ENCODE results near the gene IL1RAP. TPM values are rescaled to one million over a fixed set of nuclear protein-coding genes. Genes with fewer than 3 reads are reported as not detected.

Gene IL1RAP
- total RNA-seq, 1 experiment from 2014 or later: 62.0 TPM

DNA sequence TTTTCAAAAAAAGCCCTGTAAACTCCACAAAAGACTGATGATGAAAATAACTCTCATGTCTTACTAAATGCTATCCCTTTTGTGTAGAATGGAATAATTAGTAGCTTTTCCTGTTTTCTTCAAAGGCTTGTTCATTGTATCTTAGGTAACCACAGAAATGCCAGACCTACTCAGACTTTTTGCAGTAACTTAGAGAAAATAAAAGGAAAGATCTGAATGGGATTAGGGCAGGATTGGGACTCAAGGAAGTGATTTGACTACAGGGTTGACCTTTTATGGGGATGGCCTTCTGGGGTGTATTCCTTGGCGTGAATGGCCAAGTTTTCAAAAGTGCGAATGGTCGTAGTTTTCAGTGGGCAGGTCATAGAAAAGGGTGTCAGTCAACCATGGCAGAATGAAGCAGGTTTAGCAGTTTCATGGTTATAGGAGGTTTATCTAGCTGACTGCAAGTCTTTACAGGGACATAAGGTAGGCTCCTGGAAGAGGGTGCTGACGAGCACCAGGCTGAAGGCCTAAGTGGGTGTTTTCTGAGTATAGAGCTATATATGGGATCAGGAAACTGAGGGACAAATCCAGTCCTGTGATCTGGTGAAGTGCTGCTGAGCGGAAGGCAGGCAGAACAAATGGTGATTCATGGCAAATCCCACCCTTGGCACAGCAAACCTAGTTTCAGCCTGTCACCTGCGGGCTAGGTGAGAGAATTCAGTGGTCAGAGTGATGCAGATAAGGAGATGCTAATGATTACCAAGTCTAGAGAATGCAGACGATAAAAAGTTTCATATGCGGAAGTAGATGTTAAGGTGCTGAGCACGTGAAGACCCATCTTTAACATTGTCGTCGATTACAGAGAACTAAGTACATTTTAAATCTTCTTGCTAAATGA lies 46.4 kb downstream of the IL1RAP start:
- intact Hi-C loops (cut with micrococcal nuclease): no loop called here
- ChIA-PET POLR2A (interaction anchor here (0.7 to 1.0 kb wide), 2 partner anchors 13 to 23 kb away, joined by 3 read pairs; no protein-coding TSS in a partner anchor), CTCF (interaction anchor here (0.8 kb wide), 1 partner anchor 16 kb away, joined by 3 read pairs; no protein-coding TSS in a partner anchor)
- H3K27ac Mint-ChIP-seq (ENCODE audit: low read depth, unreplicated experiment): no peak overlapping the region
- no peaks in the 10 kb centered on the region for H3K36me3 Mint-ChIP-seq (ENCODE audit: insufficient read depth, unreplicated experiment)
- TF ChIP-seq, protein P1, sequence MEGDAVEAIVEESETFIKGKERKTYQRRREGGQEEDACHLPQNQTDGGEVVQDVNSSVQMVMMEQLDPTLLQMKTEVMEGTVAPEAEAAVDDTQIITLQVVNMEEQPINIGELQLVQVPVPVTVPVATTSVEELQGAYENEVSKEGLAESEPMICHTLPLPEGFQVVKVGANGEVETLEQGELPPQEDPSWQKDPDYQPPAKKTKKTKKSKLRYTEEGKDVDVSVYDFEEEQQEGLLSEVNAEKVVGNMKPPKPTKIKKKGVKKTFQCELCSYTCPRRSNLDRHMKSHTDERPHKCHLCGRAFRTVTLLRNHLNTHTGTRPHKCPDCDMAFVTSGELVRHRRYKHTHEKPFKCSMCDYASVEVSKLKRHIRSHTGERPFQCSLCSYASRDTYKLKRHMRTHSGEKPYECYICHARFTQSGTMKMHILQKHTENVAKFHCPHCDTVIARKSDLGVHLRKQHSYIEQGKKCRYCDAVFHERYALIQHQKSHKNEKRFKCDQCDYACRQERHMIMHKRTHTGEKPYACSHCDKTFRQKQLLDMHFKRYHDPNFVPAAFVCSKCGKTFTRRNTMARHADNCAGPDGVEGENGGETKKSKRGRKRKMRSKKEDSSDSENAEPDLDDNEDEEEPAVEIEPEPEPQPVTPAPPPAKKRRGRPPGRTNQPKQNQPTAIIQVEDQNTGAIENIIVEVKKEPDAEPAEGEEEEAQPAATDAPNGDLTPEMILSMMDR (IDR thresholded peaks at IDR 0.05; ENCODE audit: unreplicated experiment): no peak
- no peak overlapping the region for H3K4me3 Mint-ChIP-seq (ENCODE audit: unreplicated experiment)
- no TSS peak for BruUV-seq (replicated peaks)
- H3K4me1 Mint-ChIP-seq (ENCODE audit: insufficient read depth, unreplicated experiment): peaks cover 9% of the 10 kb centered on the region
- no peaks in the 10 kb centered on the region for H3K27me3 Mint-ChIP-seq (ENCODE audit: insufficient read depth, unreplicated experiment)
- H3K9me3 Mint-ChIP-seq (ENCODE audit: unreplicated experiment): no peaks in the 10 kb centered on the region
- no peak for DNase-seq (ENCODE audit: unreplicated experiment)

DNA sequence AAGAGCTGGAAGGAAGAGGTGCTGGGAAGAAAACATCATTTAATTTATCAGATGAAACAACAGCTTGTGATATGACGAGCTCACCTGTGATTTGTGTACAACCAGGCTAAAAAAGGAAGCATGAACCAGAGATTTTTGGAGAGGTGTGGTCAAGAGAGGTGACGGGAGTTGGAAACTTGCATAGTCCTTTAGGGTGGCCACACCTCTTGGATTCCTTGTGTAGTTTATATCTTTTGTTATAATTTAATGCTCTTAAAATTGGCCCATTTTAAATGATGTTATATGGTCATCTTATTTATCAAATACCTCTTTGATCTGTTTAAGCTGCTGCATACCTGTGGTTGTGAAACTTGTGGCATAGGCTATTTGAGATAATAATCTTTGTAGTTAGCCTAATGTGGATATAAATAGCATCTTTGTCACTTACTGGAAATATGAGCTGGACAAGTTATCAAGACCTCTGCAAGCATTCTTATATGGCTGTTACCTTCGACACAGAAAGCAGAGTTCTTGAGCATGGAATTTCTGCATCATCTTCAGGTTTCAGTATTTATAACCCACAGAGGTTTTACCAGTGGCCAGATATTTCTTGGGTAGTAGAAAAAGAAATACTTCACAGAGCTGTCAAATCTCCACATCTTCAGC lies 49.1 kb downstream of the IL1RAP start:
- DNase-seq (ENCODE audit: unreplicated experiment): no peak
- Mint-ChIP-seq H3K36me3 (ENCODE audit: insufficient read depth, unreplicated experiment) (peaks cover 10% of the 10 kb centered on the region), H3K9me3 (ENCODE audit: unreplicated experiment) (peaks cover 7% of the 10 kb centered on the region), H3K4me1 (ENCODE audit: insufficient read depth, unreplicated experiment) (peaks cover 20% of the 10 kb centered on the region), H3K27ac (ENCODE audit: low read depth, unreplicated experiment) (no peak overlapping the region), H3K27me3 (ENCODE audit: insufficient read depth, unreplicated experiment) (no peaks in the 10 kb centered on the region), H3K4me3 (ENCODE audit: unreplicated experiment) (no peak overlapping the region)
- ChIA-PET POLR2A (interaction anchor here (1.0 to 2.5 kb wide), 5 partner anchors 18 to 49 kb away, joined by 3 to 9 read pairs (median 3); partner anchors contain the start of gene IL1RAP), CTCF (interaction anchor here (0.6 to 0.9 kb wide), 2 partner anchors 18 to 115 kb away, joined by 3 read pairs; no protein-coding TSS in a partner anchor)
- TF ChIP-seq, protein P1 (IDR thresholded peaks at IDR 0.05; ENCODE audit: unreplicated experiment): no peak
- intact Hi-C loops (cut with micrococcal nuclease): no loop called here
- no TSS peak for BruUV-seq (replicated peaks)

DNA sequence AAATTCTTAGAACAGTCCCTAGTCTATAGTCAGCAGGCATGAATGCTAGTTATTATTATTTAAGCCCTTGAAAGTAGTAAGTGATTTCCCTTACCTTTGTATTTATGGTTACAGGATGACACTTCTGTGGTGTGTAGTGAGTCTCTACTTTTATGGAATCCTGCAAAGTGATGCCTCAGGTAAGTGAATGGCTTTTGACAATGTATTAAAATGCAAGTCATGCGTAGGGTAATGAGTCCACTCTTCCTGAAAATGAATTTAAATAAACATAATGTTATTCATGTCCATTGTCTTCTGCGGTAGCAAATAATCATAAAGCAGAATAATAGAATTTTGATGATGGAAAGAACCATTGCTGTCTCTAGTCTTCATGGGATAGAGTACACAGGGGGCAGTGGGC lies 50.3 kb downstream of the IL1RAP start:
- no peak overlapping the region for H3K27ac Mint-ChIP-seq (ENCODE audit: low read depth, unreplicated experiment)
- H3K36me3 Mint-ChIP-seq (ENCODE audit: insufficient read depth, unreplicated experiment): peaks cover 10% of the 10 kb centered on the region
- H3K4me1 Mint-ChIP-seq (ENCODE audit: insufficient read depth, unreplicated experiment): peaks cover 20% of the 10 kb centered on the region
- no peak for DNase-seq (ENCODE audit: unreplicated experiment)
- intact Hi-C loops (cut with micrococcal nuclease): no loop called here
- POLR2A ChIA-PET: interaction anchor here (1.8 to 2.3 kb wide), 2 partner anchors 22 to 30 kb away, joined by 3 to 6 read pairs; no protein-coding TSS in a partner anchor
- TF ChIP-seq, protein P1 (IDR thresholded peaks at IDR 0.05; ENCODE audit: unreplicated experiment): no peak
- H3K9me3 Mint-ChIP-seq (ENCODE audit: unreplicated experiment): peaks cover 7% of the 10 kb centered on the region
- CTCF ChIA-PET: no interaction called here
- H3K4me3 Mint-ChIP-seq (ENCODE audit: unreplicated experiment): no peak overlapping the region
- H3K27me3 Mint-ChIP-seq (ENCODE audit: insufficient read depth, unreplicated experiment): no peaks in the 10 kb centered on the region
- BruUV-seq (replicated peaks): no TSS peak
